Uterus (tissue), 4 donors: ENCODE measurements around the gene ARHGAP5. TPM values are rescaled to one million over a fixed set of nuclear protein-coding genes. Genes with fewer than 3 reads are reported as not detected.

Experiments
- DNase-seq, 2 donors: peaks; one replicate each; pipeline ENCODE4 v3.0.0-alpha.2; 2019 to 2020
- H3K27ac ChIP-seq, 2 donors: fragments of 200-600 bp; sonication (generic); 1 replicate in 1 of 2; 2 replicates in 1 of 2; pipeline ENCODE4 v1.5.1; 2016 to 2018
- H3K27me3 ChIP-seq, 2 donors: fragments of 200-600 bp; sonication (generic); one replicate each; pipeline ENCODE4 v1.5.1; 2018 to 2019; ENCODE audit warnings: control low read depth in 1 of 2
- H3K36me3 ChIP-seq, 2 donors: fragments of 200-600 bp; sonication (generic); one replicate each; pipeline ENCODE4 v1.5.1; 2019; ENCODE audit warnings: control low read depth in 1 of 2
- H3K4me1 ChIP-seq, 2 donors: fragments of 200-600 bp; sonication (generic); one replicate each; pipeline ENCODE4 v1.5.1; 2018 to 2019; ENCODE audit warnings: control low read depth in 1 of 2
- H3K4me3 ChIP-seq, 2 donors: fragments of 200-600 bp; sonication (generic); 1 replicate in 1 of 2; 2 replicates in 1 of 2; pipeline ENCODE4 v1.5.1; 2018 to 2019; ENCODE audit warnings: mild to moderate bottlenecking in 1 of 2
- H3K9me3 ChIP-seq, 2 donors: fragments of 200-600 bp; sonication (generic); one replicate each; pipeline ENCODE4 v1.5.1; 2019; ENCODE audit warnings: control low read depth in 1 of 2
- CTCF ChIP-seq, 4 experiments: fragments of 200-600 bp in 2 of 4; fragments of 450-650 bp in 2 of 4; sonication (generic) in 2 of 4; IDR thresholded peaks; one replicate each; pipeline ENCODE4 v1.5.1; 2016 to 2019; ENCODE audit warnings: antibody characterized with exemption in 4 of 4, mild to moderate bottlenecking in 2 of 4, moderate library complexity in 1 of 4
- POLR2A ChIP-seq, 2 donors: fragments of 450-650 bp; IDR thresholded peaks; one replicate each; pipeline ENCODE4 v1.6.1; 2016; ENCODE audit warnings: antibody characterized with exemption in 2 of 2, mild to moderate bottlenecking in 1 of 2, moderate library complexity in 1 of 2
- intact Hi-C: fragments of 100-400 bp; cut with DNase I; formaldehyde crosslinking; loops from one replicate; pipeline ENCODE4 v1.15.1; 2023; ENCODE audit warnings: low total_unique reads
- total RNA-seq, 4 donors: library from RNA; depleted of rRNA in 3 of 4; stranded (reverse); fragments of >200 nt in 3 of 4; gene quantifications; one replicate each; pipeline versions ENCODE4 v1.1.0 to v1.2.4, GENCODE V29; 2014 to 2023
- donor health status: DM: yes; HTN: yes; CAD: no.

Gene ARHGAP5, protein sequence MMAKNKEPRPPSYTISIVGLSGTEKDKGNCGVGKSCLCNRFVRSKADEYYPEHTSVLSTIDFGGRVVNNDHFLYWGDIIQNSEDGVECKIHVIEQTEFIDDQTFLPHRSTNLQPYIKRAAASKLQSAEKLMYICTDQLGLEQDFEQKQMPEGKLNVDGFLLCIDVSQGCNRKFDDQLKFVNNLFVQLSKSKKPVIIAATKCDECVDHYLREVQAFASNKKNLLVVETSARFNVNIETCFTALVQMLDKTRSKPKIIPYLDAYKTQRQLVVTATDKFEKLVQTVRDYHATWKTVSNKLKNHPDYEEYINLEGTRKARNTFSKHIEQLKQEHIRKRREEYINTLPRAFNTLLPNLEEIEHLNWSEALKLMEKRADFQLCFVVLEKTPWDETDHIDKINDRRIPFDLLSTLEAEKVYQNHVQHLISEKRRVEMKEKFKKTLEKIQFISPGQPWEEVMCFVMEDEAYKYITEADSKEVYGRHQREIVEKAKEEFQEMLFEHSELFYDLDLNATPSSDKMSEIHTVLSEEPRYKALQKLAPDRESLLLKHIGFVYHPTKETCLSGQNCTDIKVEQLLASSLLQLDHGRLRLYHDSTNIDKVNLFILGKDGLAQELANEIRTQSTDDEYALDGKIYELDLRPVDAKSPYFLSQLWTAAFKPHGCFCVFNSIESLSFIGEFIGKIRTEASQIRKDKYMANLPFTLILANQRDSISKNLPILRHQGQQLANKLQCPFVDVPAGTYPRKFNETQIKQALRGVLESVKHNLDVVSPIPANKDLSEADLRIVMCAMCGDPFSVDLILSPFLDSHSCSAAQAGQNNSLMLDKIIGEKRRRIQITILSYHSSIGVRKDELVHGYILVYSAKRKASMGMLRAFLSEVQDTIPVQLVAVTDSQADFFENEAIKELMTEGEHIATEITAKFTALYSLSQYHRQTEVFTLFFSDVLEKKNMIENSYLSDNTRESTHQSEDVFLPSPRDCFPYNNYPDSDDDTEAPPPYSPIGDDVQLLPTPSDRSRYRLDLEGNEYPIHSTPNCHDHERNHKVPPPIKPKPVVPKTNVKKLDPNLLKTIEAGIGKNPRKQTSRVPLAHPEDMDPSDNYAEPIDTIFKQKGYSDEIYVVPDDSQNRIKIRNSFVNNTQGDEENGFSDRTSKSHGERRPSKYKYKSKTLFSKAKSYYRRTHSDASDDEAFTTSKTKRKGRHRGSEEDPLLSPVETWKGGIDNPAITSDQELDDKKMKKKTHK (N-terminal part only)
- total RNA-seq = 100 to 1,000 TPM in 3 of 4 donors, 10 to 100 TPM in 1; 83.8 to 298 (median 159) TPM

GRCh38 chr14:32077081-32078022 lies at the start of gene ARHGAP5:
ARHGAP5 (plus strand) TSS chr14:32077304; CDS start chr14:32090670, 13,366 bp downstream.
- intact Hi-C loops = loop anchor here (2.0 to 10.0 kb wide), 2 partner anchors 125 to 177 kb away; partner anchors contain the start of genes RNU6-7 and RNU6-8
- Histone ChIP-seq H3K4me1 (peaks cover 0 to 6% of the 10 kb centered on the region in 2 donors), H3K27me3 (no peaks in the 10 kb centered on the region), H3K9me3 (no peaks in the 10 kb centered on the region), H3K27ac (peak within 1 kb of the TSS; percentile 97 to 98), H3K36me3 (no peaks in the 10 kb centered on the region), H3K4me3 (peak within 1 kb of the TSS; percentile 65 to 71)
- TF ChIP-seq CTCF (IDR thresholded peaks at IDR 0.05) (peak in 2 of 4 experiments; percentile 28 to 37), POLR2A (IDR thresholded peaks at IDR 0.05) (no peak)
- peak in 1 of 2 donors; percentile 51 for DNase-seq

GRCh38 chr14:32028599-32028998 lies 48.5 kb upstream of the ARHGAP5 start:
- Histone ChIP-seq H3K9me3 (no peaks in the 10 kb centered on the region), H3K36me3 (no peaks in the 10 kb centered on the region), H3K4me3 (no peak overlapping the region), H3K4me1 (no peaks in the 10 kb centered on the region), H3K27ac (no peak overlapping the region), H3K27me3 (no peaks in the 10 kb centered on the region)
- intact Hi-C loops = no loop called here
- DNase-seq = no peak
- TF ChIP-seq CTCF (IDR thresholded peaks at IDR 0.05) (no peak), POLR2A (IDR thresholded peaks at IDR 0.05) (no peak)

DNA sequence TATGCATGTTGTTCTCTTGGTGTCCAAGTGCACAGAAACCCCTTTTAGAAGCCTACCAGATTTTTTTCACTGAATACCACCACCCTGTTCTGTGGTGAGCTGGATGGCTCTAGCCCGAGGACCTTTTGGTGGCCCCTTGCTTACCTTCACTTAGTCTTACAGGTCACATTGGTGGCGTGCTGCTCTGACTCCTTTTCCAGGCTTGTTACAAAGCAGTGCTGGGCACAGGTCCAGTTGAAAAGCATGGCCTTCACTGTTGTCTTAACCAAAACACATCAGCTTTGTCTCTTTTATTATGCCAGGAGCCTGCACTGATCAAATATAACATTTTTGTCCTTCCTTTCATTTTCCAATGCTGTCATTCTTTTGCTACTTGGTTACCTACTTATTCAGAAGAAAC lies 43.6 kb upstream of the ARHGAP5 start:
- Histone ChIP-seq H3K36me3 (no peaks in the 10 kb centered on the region), H3K27me3 (no peaks in the 10 kb centered on the region), H3K4me3 (no peak overlapping the region), H3K4me1 (no peaks in the 10 kb centered on the region), H3K9me3 (no peaks in the 10 kb centered on the region), H3K27ac (no peak overlapping the region)
- DNase-seq = no peak
- intact Hi-C loops = no loop called here
- no peak for TF ChIP-seq CTCF (IDR thresholded peaks at IDR 0.05)
- TF ChIP-seq POLR2A (IDR thresholded peaks at IDR 0.05) = no peak

- H3K27me3 ChIP-seq = no peaks in the 10 kb centered on the region
- TF ChIP-seq POLR2A (IDR thresholded peaks at IDR 0.05) = no peak
- no peak for TF ChIP-seq CTCF (IDR thresholded peaks at IDR 0.05)
- no peaks in the 10 kb centered on the region for H3K9me3 ChIP-seq
- H3K4me1 ChIP-seq = no peaks in the 10 kb centered on the region
- DNase-seq = no peak
- intact Hi-C loops = no loop called here
- H3K4me3 ChIP-seq = no peak overlapping the region
- peaks cover 0 to 4% of the 10 kb centered on the region in 2 donors for H3K36me3 ChIP-seq
- H3K27ac ChIP-seq = no peak overlapping the region
These were observed 38.2 kb upstream of the ARHGAP5 start for GRCh38 chr14:32038876-32039275.
